ENCODE results near the gene AIFM2.

AIFM2 gene

DNA sequence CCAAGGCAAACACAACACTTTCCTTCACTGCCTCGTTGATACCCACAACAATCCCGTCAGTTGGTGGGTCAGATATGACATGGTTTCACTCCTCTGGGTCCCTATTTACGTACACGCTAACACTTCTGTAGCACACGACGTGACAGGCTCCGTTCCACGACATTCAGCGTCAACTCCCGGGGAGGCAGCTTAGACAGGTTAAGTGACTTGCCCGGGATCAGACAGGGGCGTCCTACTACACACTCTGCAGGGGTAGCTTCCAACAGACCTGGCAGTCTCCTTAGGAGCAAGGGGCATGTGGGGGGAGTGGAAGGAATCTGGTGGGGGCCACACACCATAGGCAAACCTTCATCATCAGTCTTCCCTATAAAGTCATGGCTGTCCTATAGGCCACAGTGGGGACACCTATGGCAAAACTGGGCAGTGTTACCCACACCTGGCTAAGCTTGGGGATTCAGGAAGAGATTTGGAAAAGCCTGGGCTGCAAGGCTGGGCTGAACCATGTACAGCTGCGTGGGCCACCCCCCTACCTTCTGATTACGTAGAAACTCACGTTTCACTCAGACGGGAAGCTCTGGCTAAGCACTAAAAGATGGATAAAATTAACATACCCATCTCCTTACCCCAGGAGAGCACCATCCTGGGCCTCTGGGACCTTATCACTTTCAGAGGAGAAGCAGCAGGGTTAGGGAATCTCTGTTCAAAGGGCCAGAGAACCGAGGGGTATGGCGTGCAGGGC is 11.9 kb upstream of the AIFM2 start:
- Histone ChIP-seq H3K27ac (ENCODE audit: low read length) (no peak overlapping the region), H3K79me2 (ENCODE audit: low read length) (peaks cover 13% of the 10 kb centered on the region), H3K9me3 (ENCODE audit: insufficient read depth, low read length) (no peaks in the 10 kb centered on the region), H3K27me3 (ENCODE audit: low read depth, low read length) (no peaks in the 10 kb centered on the region), H3K36me3 (replicated peaks; ENCODE audit: low read depth, low read length) (no peaks in the 10 kb centered on the region), H3K4me3 (ENCODE audit: low read length) (peak overlapping the region; percentile 94), H3K4me2 (ENCODE audit: low read length) (peak overlapping the region; percentile 92), H4K20me1 (ENCODE audit: insufficient read depth, low read length) (no peaks in the 10 kb centered on the region), H2AFZ (ENCODE audit: low read depth, low read length) (no peak overlapping the region), H3K9ac (ENCODE audit: low read length) (peak overlapping the region; percentile 90; the same call in 1 of the 2 replicates), H3K4me1 (ENCODE audit: low read length) (peaks cover 9% of the 10 kb centered on the region; the same call in 1 of the 2 replicates)
- no peak for TF ChIP-seq EZH2phosphoT487 (IDR thresholded peaks at IDR 0.05; ENCODE audit: low read depth)
- TF ChIP-seq, protein P1, sequence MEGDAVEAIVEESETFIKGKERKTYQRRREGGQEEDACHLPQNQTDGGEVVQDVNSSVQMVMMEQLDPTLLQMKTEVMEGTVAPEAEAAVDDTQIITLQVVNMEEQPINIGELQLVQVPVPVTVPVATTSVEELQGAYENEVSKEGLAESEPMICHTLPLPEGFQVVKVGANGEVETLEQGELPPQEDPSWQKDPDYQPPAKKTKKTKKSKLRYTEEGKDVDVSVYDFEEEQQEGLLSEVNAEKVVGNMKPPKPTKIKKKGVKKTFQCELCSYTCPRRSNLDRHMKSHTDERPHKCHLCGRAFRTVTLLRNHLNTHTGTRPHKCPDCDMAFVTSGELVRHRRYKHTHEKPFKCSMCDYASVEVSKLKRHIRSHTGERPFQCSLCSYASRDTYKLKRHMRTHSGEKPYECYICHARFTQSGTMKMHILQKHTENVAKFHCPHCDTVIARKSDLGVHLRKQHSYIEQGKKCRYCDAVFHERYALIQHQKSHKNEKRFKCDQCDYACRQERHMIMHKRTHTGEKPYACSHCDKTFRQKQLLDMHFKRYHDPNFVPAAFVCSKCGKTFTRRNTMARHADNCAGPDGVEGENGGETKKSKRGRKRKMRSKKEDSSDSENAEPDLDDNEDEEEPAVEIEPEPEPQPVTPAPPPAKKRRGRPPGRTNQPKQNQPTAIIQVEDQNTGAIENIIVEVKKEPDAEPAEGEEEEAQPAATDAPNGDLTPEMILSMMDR (IDR thresholded peaks at IDR 0.05; ENCODE audit: low read depth, low read length) = no peak

DNA sequence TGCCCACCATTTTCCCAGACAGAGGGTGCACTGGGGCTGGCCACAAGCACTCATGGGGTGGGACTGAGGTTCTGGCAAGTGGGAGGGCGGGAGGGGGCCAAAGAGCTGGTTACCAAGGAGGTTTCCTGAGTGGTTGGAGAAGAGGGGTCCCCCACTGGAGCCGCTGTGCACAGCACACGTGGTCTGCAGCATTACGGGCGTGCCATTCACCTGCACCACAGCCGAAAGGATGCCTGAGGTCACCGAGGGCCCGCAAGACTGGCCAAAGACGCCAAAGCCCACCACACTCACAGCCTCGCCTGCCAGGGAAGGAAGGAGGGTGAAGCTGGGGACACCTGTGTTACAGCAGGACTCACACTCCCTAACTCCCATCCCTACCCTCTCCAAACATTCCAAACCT is 9.9 kb upstream of the AIFM2 start:
- no peak overlapping the region for H3K4me2 ChIP-seq (ENCODE audit: low read length)
- H3K36me3 ChIP-seq (replicated peaks; ENCODE audit: low read depth, low read length) = no peaks in the 10 kb centered on the region
- no peaks in the 10 kb centered on the region for H3K9me3 ChIP-seq (ENCODE audit: insufficient read depth, low read length)
- no peaks in the 10 kb centered on the region for H3K27me3 ChIP-seq (ENCODE audit: low read depth, low read length)
- H3K4me3 ChIP-seq (ENCODE audit: low read length) = no peak overlapping the region
- peaks cover 9% of the 10 kb centered on the region; the same call in 1 of the 2 replicates for H3K4me1 ChIP-seq (ENCODE audit: low read length)
- no peak overlapping the region for H2AFZ ChIP-seq (ENCODE audit: low read depth, low read length)
- peaks cover 13% of the 10 kb centered on the region for H3K79me2 ChIP-seq (ENCODE audit: low read length)
- TF ChIP-seq EZH2phosphoT487 (IDR thresholded peaks at IDR 0.05; ENCODE audit: low read depth) = no peak
- TF ChIP-seq, protein P1 (IDR thresholded peaks at IDR 0.05; ENCODE audit: low read depth, low read length) = no peak
- H3K9ac ChIP-seq (ENCODE audit: low read length) = no peak overlapping the region
- no peaks in the 10 kb centered on the region for H4K20me1 ChIP-seq (ENCODE audit: insufficient read depth, low read length)
- H3K27ac ChIP-seq (ENCODE audit: low read length) = no peak overlapping the region

DNA sequence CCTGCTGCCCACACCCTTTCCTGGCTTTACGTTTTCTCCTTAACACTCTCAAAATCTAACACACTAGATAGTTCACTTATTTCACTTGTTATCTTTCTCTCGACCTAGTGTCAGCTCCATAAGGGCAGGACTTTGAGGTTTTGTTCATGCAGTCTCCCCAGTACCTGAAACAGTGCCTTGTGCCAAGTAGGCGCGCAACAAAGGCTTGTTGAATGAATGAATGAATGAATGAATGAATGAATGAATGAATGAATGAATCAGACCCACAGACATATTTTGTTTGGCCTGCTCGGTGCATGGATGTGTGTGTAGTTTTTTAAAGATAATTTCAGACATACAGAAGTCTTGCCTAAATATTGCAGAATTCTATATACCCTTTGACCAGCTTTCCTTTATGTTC is 7.7 kb upstream of the AIFM2 start:
- Histone ChIP-seq H3K4me1 (ENCODE audit: low read length) (peaks cover 5% of the 10 kb centered on the region; the same call in 1 of the 2 replicates), H3K79me2 (ENCODE audit: low read length) (peaks cover 11% of the 10 kb centered on the region), H3K9ac (ENCODE audit: low read length) (no peak overlapping the region), H3K36me3 (replicated peaks; ENCODE audit: low read depth, low read length) (no peaks in the 10 kb centered on the region), H3K4me3 (ENCODE audit: low read length) (no peak overlapping the region), H4K20me1 (ENCODE audit: insufficient read depth, low read length) (no peaks in the 10 kb centered on the region), H3K4me2 (ENCODE audit: low read length) (no peak overlapping the region), H3K9me3 (ENCODE audit: insufficient read depth, low read length) (no peaks in the 10 kb centered on the region), H3K27me3 (ENCODE audit: low read depth, low read length) (no peaks in the 10 kb centered on the region), H3K27ac (ENCODE audit: low read length) (no peak overlapping the region), H2AFZ (ENCODE audit: low read depth, low read length) (no peak overlapping the region)
- no peak for TF ChIP-seq EZH2phosphoT487 (IDR thresholded peaks at IDR 0.05; ENCODE audit: low read depth)
- TF ChIP-seq, protein P1 (IDR thresholded peaks at IDR 0.05; ENCODE audit: low read depth, low read length) = no peak

DNA sequence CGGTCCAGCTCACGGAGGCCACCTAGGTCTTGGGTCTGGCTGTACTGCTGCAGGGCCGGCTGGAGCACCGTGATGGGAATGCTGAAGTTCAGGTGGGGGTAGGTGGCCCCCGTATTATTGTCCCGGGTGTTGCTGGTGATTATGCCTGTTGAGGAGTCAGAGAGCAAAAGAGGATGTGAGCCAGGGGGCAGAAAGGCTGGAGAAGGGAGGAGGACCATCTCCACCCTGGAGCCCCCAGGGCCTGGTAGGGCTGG is 7.3 kb upstream of the AIFM2 start:
- Histone ChIP-seq H3K4me3 (ENCODE audit: low read length) (no peak overlapping the region), H3K27me3 (ENCODE audit: low read depth, low read length) (no peaks in the 10 kb centered on the region), H3K4me2 (ENCODE audit: low read length) (no peak overlapping the region), H3K36me3 (replicated peaks; ENCODE audit: low read depth, low read length) (no peaks in the 10 kb centered on the region), H3K9me3 (ENCODE audit: insufficient read depth, low read length) (no peaks in the 10 kb centered on the region), H3K27ac (ENCODE audit: low read length) (no peak overlapping the region), H3K4me1 (ENCODE audit: low read length) (peaks cover 3% of the 10 kb centered on the region; the same call in 1 of the 2 replicates), H4K20me1 (ENCODE audit: insufficient read depth, low read length) (no peaks in the 10 kb centered on the region), H3K79me2 (ENCODE audit: low read length) (peaks cover 8% of the 10 kb centered on the region), H2AFZ (ENCODE audit: low read depth, low read length) (no peak overlapping the region), H3K9ac (ENCODE audit: low read length) (no peak overlapping the region)
- TF ChIP-seq, protein P1 (IDR thresholded peaks at IDR 0.05; ENCODE audit: low read depth, low read length) = no peak
- TF ChIP-seq EZH2phosphoT487 (IDR thresholded peaks at IDR 0.05; ENCODE audit: low read depth) = no peak
